Measurements from ENCODE around the gene BLM.

DNA sequence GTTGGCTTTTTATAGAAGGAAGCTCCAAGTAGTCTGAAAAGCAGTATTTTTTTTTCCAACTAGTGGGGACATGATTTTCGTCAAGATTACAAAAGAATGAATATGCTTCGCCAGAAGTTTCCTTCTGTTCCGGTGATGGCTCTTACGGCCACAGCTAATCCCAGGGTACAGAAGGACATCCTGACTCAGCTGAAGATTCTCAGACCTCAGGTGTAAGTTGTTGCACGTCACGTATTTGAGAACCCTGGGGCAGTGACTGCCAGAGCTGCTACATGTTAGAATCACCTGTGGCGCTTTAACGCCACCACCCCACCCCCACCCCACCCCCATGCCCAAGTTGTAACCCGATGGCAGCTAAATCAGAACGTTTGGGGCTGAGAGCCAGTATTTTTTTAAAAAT is 52.2 kb downstream of the BLM start:
- TF ChIP-seq, protein P1, sequence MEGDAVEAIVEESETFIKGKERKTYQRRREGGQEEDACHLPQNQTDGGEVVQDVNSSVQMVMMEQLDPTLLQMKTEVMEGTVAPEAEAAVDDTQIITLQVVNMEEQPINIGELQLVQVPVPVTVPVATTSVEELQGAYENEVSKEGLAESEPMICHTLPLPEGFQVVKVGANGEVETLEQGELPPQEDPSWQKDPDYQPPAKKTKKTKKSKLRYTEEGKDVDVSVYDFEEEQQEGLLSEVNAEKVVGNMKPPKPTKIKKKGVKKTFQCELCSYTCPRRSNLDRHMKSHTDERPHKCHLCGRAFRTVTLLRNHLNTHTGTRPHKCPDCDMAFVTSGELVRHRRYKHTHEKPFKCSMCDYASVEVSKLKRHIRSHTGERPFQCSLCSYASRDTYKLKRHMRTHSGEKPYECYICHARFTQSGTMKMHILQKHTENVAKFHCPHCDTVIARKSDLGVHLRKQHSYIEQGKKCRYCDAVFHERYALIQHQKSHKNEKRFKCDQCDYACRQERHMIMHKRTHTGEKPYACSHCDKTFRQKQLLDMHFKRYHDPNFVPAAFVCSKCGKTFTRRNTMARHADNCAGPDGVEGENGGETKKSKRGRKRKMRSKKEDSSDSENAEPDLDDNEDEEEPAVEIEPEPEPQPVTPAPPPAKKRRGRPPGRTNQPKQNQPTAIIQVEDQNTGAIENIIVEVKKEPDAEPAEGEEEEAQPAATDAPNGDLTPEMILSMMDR (IDR thresholded peaks at IDR 0.05), result no peak
- TF ChIP-seq ZFX (IDR thresholded peaks at IDR 0.05; ENCODE audit: borderline replicate concordance), result no peak

Measured in 22Rv1 (cell line).